Colonic mucosa (tissue), 4 donors: ENCODE results near the gene CPLX1. TPM values are rescaled to one million over a fixed set of nuclear protein-coding genes. Genes with fewer than 3 reads are reported as not detected.

Source experiments
- DNase-seq: peaks from one replicate; pipeline ENCODE4 v3.0.0-alpha.2; 2020
- H3K27ac ChIP-seq: fragments of 200-600 bp; one replicate; pipeline ENCODE4 v1.8.0; 2021
- H3K27me3 ChIP-seq: fragments of 200-600 bp; one replicate; pipeline ENCODE4 v1.8.0; 2021
- H3K36me3 ChIP-seq: fragments of 200-600 bp; one replicate; pipeline ENCODE4 v1.8.0; 2021
- H3K4me1 ChIP-seq: fragments of 200-600 bp; one replicate; pipeline ENCODE4 v1.8.0; 2021; ENCODE audit warnings: mild to moderate bottlenecking
- H3K4me3 ChIP-seq: fragments of 200-600 bp; one replicate; pipeline ENCODE4 v1.8.0; 2021
- H3K9ac ChIP-seq, 2 donors: one replicate each; pipeline ENCODE4 v1.7.0; 2013; ENCODE audit warnings: control low read depth in 2 of 2, low read depth in 2 of 2, low read length in 2 of 2
- H3K9me3 ChIP-seq: fragments of 200-600 bp; one replicate; pipeline ENCODE4 v1.8.0; 2021
- intact Hi-C: fragments of 100-400 bp; cut with DNase I; formaldehyde crosslinking; loops from one replicate; pipeline ENCODE4 v1.14.1; 2022
- total RNA-seq, 2 donors: library from RNA; stranded (reverse); fragmentation: NEBNext Ultra II Directional in 1 of 2; extraction: Animal tissue kit (Norgen Biotek cat#: 25700) in 1 of 2; gene quantifications; one replicate each; pipeline ENCODE4 v1.2.1, GENCODE V29; 2021
- TF ChIP-seq, protein P1 (sequence below): fragments of 200-600 bp; IDR thresholded peaks from one replicate; pipeline ENCODE4 v1.8.0; 2022; ENCODE audit warnings: antibody characterized with exemption, mild to moderate bottlenecking
- donor health status: healthy.
- donor health status: DM: no; HTN: no; CAD: no.
- donor health status: DM: no; HTN: no; CAD: no.

The CPLX1 gene
- total RNA-seq, 2 donors from 2014 or later, result 2.7 to 16.5 TPM

DNA sequence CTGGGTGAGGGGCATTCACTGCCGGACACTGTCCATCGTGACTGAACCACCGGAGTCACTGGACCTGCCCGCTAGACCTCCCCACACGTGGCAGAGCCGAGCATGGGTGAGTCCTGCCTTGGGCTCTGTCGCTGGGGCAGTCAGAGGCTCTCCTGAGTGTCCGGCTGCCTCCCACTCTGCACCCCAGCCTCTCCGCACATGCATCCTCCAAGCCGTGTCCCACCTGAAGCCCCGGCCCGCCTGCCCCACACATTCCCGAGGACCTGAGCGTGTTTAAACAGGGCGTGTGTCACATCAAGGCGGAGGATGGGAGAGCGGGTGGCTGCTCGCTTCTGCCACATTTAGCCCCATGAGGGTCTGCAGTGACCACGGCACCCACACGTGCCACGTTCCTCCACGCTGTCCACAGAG, 4.7 kb downstream of the CPLX1 start:
- Histone ChIP-seq H3K9ac (no peak overlapping the region), H3K27ac (no peak overlapping the region), H3K4me3 (no peak overlapping the region), H3K4me1 (peaks cover 4% of the 10 kb centered on the region), H3K9me3 (no peaks in the 10 kb centered on the region), H3K36me3 (no peaks in the 10 kb centered on the region), H3K27me3 (peaks cover 16% of the 10 kb centered on the region)
- intact Hi-C loops, result no loop called here
- DNase-seq, result no peak
- TF ChIP-seq, protein P1, sequence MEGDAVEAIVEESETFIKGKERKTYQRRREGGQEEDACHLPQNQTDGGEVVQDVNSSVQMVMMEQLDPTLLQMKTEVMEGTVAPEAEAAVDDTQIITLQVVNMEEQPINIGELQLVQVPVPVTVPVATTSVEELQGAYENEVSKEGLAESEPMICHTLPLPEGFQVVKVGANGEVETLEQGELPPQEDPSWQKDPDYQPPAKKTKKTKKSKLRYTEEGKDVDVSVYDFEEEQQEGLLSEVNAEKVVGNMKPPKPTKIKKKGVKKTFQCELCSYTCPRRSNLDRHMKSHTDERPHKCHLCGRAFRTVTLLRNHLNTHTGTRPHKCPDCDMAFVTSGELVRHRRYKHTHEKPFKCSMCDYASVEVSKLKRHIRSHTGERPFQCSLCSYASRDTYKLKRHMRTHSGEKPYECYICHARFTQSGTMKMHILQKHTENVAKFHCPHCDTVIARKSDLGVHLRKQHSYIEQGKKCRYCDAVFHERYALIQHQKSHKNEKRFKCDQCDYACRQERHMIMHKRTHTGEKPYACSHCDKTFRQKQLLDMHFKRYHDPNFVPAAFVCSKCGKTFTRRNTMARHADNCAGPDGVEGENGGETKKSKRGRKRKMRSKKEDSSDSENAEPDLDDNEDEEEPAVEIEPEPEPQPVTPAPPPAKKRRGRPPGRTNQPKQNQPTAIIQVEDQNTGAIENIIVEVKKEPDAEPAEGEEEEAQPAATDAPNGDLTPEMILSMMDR, result no peak

- no peak for DNase-seq
- Histone ChIP-seq H3K27me3 (peaks cover 15% of the 10 kb centered on the region), H3K9me3 (no peaks in the 10 kb centered on the region), H3K4me1 (peaks cover 4% of the 10 kb centered on the region), H3K4me3 (no peak overlapping the region), H3K9ac (no peak overlapping the region), H3K36me3 (no peaks in the 10 kb centered on the region), H3K27ac (no peak overlapping the region)
- TF ChIP-seq, protein P1, result no peak
- intact Hi-C loops, result no loop called here
These were observed 5.4 kb downstream of the CPLX1 start for GRCh38 chr4:820230-821172.

DNA sequence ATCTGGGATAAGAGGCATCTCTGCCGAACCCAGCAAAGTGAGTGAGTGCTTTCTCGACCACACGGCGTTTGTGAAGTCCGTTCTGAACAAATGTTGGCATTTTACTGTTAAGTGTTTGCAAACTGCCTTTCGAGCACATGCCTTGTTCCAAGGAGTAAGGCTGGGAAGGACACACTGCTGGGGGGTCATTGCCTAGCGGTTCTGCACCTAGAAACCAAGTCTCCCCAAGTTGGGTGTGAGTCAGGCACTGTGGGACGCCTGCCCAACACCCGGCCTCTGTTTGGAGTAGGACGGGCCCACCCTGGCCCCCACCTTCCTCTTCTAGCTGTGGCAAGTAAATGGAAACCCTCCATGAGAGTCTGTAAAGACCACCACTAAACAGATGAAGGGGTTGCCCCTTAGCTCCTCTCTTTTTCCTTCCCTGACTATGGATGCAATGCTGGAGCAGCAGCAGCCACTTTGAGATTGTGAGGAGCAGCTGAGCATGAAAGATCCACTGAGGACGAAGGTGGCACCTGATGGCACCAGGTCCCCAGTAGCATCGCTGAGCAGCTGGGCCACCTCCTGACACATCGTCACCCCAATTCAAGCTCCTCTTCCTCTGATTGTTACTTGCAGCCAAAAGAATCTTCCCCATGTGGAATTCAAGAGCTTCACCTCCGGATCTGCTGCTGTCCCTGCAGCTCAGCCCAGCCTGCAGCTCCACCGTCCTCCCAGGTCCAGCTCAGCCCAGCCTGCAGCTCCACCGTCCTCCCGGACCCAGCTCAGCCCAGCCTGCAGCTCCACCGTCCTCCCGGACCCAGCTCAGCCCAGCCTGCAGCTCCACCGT, 6.3 kb downstream of the CPLX1 start:
- Histone ChIP-seq H3K27ac (no peak overlapping the region), H3K4me3 (no peak overlapping the region), H3K9ac (no peak overlapping the region), H3K27me3 (peaks cover 6% of the 10 kb centered on the region), H3K4me1 (peaks cover 3% of the 10 kb centered on the region), H3K36me3 (no peaks in the 10 kb centered on the region), H3K9me3 (no peaks in the 10 kb centered on the region)
- DNase-seq, result no peak
- TF ChIP-seq, protein P1, result no peak
- intact Hi-C loops, result no loop called here

- TF ChIP-seq, protein P1, result no peak
- Histone ChIP-seq H3K27me3 (no peaks in the 10 kb centered on the region), H3K9me3 (no peaks in the 10 kb centered on the region), H3K36me3 (no peaks in the 10 kb centered on the region), H3K9ac (no peak overlapping the region), H3K4me1 (peaks cover 3% of the 10 kb centered on the region), H3K4me3 (no peak overlapping the region), H3K27ac (no peak overlapping the region)
- DNase-seq, result no peak
- intact Hi-C loops, result no loop called here
These were observed 7.6 kb downstream of the CPLX1 start for GRCh38 chr4:818106-818921.
